ENCODE measurements around the gene GAB4. TPM values are rescaled to one million over a fixed set of nuclear protein-coding genes. Genes with fewer than 3 reads are reported as not detected.

GAB4 gene
- total RNA-seq, 1 donor from 2014 or later = not detected

DNA sequence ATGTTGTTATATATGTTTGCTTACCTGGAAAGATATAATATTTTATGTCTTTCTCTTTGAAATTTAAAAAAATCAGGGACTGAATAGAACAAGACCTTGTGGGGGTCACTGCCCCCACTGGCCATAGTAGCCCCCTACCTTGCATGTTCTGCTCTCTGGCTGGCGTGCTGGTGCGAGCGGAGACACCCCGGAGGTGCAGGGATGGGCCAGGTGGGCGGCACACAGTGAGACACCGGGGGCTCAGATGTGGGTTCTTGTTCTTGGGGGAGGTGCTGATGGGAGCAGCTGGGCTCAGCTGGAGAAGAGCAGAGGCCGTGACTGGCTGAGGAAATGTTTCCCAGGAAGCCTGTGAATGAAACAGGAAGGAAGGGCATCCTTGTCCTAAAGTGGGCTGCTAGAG, 20.2 kb downstream of the GAB4 start:
- no peak for DNase-seq

DNA sequence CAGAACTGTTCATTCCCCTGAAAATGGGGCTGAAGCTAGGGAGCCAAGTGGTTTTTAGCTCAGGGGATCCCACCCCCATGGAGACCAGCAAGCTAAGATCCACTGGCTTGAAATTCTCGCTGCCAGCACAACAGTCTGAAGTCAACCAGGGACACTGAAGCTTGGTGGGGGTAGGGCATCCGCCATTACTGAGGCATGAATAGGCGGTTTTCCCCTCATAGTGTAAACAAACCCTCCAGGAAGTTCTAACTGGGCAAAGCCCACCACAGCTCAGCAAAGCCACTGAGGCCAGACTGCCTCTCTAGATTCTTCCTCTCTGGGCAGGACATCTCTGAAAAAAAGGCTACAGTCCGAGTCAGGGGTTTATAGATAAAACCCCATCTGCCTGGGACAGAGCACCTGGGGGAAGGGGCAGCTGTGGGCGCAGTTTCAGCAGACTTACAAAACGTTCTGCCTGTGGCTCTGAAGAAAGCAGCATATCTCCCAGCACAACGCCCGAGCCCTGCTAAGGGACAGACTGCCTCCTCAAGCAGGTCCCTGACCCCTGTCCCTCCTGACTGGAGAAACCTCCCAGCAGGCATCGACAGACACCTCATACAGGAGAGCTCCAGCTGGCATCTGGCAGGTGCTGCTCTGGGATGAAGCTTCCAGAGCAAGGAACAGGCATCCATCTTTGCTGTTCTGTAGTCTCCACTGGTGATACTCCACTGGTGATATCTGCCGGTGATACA, 32.7 kb downstream of the GAB4 start:
- no peak for DNase-seq

DNA sequence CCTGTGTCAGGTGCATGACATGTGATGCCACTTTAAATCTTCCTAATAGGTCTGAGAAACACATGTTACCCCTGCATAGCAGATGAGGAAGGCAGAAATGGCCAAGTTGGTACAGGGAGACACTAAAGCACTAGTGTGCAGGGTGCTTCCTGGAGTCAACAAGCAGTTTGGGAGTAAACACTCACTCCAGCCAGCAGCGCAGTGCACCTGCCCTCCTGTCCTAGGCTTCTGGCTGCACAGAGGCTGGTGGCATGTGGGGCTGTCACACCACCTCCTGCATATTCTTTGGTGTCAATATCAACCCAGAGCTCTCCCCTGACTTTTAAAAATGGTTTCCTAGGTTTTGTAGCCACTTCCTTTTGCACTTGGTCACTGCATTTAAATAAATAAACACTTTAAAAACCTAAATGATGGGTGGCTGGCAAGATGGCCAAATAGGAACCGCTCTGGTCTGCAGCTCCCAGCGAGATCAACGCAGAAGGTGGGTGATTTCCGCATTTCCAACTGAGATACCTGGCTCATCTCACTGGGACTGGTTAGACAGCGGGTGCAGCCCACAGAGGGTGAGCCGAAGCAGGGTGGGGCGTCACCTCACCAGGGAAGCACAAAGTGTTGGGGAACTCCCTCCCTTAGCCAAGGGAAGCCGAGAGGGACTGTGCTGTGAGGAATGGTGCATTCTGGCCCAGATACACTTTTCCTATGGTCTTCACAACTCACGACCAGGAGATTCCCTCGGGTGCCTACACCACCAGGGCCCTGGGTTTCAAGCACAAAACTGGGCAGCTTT, 33.5 kb downstream of the GAB4 start:
- DNase-seq = no peak

DNA sequence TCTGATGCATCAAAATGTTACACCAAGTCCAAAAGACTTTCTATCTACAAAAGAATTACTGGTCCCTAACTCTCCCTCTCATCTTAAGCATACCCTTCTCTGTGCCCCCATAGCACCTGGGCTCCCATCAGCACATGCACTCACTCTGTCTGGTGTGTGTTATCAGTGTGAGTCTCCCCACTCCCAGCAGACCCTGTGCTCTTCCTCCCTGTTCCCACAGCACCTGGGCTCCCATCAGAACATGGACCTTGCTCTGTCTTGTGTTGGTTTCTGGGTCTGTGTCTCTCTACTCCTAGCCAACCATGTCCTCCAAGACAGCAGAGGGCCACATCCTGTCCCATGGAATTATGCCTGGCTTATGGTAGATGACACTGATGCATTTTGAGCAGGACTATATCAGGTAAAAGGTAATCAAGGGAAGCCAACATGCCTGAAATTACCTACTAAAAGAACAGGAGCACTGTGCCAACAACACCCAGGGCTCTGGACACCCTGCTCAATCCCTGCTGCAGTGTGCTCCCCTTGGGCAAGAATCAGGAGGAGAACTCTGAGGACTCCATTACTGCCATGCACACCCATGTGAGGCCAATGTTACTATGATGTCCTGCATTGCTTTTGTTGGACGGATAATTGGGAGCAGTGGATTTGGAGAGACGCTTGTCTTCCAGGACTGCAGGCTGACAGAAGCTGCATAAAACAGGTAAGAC, 34.3 kb downstream of the GAB4 start:
- no peak for DNase-seq

DNA sequence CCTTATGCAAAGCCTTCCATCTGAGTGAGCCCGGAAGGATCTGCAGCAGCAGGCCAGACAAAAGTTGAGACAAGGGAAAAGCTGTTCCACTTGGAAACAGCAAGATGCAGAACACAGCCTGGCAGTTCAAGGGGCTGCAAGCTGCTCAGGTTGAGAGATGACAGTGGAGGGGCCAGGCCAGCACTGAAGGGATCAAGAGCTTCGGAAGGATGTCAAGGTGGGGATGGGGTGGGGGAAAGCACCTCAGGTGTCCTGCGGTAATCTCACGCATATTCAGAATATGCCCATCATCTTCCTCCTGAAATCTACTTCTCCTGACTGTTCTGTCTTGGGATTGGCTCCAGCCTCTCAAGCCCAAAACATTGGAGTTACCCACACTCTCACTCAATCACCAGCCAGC, 35.7 kb downstream of the GAB4 start:
- DNase-seq = no peak

DNA sequence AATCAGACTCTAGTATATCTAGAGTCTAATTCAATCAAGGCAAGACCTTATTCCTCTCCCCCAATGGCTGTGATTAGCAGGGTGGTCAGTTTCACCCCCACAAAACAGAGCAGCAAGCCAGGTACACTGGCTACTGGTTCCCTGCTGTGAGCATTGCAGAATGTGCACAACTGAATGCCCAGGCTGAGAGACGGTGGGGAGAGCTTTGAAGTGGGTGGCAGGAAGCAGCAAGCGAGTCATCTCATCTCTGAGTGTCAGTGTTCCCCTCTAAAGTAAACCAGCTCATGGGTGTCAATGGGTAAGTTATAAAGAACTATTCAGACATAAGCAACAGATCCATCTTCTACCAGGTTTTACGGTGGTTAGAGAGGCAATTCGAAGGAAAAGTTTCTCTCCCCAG, 37.6 kb downstream of the GAB4 start:
- DNase-seq = no peak

DNA sequence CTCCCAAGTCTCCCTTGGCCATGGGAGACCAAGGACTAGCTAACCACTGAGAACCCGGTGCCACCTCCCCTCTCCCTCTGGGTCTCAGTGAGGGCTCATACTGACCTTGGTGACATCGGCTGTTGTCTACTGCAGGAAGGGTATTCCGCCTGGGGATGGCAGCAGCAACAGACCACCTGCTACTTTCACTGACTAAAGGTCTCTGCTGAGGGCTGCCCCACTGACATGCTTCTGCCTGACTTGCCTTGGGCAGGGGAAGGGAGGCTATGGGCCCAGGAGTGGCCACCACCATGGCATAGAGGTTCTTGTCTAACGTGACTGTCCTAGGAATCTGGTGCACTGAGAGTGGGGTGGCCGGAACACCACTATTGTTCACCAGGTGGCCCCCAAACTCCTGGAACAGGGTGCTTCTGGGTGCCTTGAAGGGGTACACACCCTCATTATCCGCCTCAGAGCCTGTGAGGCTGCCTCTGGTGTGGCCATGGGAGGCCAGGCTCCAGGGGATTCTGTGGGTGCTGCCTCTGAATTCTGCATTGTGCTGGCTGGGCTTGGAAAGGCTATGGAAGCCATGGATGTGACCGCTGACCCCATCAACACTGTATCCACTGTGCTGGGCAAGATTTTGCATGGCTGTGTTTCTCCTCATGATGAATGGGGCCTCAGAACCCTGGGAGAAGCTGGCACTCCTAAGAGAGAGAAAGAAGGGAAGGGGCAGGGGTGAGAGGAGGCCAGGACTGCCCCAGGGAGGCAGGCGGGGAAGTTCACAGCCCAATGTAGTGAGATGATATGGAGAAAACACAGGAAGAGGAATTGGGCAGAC, 38.3 kb downstream of the GAB4 start:
- no peak for DNase-seq

DNA sequence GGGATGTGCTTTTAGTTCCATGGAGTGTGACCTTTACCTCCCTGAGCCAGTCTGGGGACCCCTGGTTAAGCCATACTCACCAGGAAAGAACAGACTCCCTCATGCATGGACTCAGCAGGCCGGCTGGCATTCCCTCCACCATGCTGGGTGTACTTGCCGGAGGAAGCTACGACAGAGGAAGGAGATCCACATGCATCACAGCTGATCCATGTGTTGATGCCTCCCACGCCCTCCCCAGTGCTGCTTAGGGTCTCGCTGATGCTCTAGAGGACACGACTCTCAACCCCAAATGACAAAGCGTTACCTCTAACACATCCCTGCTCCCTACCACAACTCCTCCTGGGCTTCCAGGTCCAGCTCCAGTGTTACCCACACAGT, 39.8 kb downstream of the GAB4 start:
- DNase-seq = no peak

DNA sequence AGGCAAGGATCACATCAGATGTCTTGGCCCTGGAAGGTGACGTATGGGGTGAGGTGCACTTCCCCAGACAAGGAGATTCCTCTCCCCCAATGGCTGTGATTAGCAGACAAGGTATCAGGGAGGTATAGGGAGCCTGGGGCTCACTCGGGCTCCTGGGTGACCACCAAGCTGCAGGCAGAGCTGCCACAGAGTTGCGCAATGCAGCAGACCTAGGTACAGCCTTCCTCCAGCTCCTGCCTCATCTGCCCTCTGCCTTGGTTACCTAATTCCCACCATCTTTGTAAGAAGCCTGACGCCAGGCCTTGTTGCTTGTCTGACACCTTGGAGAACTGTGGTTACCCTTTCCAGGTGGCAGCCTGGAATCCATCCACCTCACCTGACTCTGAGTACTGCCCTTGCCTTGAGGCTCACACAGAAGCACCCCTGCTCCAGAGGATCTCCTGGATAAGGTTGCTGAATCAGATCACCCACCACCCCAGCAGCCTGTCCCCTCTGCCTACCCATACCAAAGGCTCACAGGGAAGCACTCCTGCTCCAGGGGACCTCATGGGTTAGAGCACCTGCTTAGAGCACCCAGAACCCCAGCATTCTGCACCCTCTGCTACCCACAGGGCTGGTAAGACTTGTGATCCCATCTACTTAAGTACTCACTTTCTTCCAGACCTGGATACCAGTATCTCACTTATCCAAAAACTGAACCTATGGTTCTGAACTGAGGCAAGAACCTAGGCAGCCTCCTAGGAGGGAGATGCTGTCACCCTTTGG, 40.4 kb downstream of the GAB4 start:
- DNase-seq = no peak

DNA sequence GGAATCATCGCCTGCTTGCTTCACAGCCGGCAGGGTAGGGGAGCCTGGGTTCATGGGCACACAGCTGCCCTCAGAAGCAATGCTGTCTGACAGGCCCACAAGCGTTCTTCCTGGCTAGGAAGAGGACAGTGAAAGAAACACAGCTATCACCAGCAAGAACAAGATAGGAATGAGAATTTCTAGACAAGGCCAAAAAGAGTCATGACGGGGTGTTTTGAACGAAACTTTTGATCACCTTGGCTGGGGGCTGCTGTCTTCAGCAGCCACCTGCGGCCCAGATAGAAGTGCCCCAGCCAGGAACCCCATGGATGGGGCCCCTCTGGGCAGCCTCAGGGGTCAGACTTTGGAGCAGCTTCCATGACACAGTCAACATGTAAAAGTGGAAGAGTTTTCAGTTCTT, 41.8 kb downstream of the GAB4 start:
- no peak for DNase-seq

DNA sequence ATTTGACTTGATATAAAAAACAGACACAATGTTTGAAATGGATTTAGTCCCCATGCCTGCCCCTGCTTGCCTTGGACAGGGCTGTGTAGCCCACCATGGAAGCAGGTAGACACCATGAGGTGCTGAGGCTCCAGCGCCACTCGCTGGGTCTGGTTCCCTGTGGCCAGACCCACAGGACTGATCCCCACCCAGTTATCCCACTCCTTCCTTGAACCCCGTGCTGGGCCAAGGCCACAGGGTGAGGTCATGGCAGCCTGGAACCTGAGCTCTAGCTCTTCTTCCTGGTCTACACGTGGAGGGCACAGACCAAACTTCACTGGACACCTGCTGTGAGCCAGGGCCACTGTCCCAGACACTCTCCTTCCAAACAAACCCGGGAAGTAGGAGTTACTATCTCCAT, 42.5 kb downstream of the GAB4 start:
- no peak for DNase-seq

DNA sequence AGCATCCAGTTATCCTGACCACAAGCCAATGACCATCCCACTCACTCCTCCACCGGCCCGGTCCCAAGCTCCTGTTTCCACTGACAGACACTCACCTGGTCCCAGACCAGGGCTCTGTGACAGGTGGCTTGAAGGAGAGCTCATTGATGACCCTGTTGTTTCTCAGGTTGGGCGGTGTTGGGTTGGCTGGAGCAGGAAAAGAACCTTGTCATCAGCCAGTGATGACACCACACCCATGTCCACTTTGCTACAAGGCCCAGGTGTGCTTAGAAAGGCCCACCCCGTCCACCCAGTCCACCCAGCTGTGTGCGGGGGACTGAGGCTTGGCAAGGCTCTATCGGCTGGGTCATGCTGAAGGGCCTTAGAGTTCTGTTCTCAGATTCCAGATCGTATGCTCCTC, 42.9 kb downstream of the GAB4 start:
- no peak for DNase-seq

DNA sequence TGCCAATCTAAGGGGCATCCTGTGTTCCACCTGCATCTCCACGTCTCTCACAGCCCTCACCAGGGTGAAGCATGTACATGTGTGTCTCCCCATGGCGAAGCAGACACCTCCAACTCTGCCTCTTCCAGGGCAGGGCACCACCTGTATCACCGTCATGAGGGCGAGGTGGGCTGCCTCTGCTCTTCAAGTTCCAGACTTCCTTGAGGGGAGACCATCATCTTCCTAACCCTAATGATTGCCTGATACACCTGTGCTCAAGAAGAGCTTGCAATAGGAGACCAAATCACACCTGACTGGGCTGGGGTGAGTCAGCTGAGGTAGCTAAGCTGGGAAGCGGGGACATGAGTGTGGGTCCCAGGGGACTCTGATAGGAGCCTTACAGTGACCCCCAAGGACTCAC, 43.7 kb downstream of the GAB4 start:
- DNase-seq = no peak

DNA sequence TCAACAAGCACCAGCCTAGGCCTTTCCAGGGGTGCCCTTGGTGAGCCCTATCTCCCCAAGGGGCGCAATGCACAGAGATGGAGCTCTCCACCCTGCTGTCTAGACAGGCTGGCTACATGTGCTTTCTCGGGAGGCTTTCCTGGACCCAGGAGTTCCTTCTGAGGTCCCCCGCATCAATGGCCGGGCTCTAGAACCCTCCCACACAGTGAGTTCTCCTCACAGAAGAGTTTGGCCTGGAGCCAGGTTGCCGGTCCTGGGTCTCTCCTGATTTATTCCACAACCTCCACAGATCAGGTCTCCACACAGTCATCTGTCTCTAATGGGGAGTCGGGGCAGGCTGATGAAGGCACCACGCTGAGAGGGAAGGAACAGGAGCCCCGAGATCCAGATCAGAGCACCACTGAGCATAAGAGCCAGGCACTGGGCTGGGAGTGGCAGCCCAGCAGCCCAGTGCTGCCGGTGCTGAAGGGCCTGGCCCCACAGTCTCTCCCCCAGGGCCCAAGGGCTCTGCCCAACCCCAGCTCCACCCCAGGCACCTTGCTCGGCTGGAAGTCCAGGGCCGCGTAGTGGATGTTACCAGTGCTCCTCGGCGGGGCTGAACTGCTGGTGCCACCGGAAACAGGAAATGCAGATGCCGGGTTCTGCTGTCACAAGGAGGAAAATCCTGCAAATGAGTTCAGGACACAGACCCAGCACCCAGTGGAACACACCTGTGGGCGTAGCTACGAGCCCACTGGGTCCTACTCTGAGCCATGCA, 44.7 kb downstream of the GAB4 start:
- DNase-seq = no peak

DNA sequence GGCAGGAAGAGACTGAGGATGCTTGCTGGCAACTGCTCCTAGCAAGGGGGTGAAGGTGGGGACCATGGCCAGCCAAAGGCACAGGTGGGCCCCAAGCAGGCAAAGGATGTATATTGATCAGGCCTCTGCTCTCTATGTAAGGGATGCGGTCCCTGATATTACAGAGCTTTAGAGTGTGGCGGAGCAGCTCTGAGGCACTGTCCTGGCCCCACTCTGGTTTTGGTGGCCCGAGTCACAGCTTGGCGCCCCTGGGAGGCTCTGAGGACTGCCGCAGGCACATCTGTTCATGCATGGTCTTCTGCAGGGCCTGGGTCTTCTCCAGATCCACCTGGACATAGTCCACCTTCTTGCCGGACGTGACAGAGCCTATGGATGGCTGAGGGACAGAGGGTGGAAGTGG, 45.5 kb downstream of the GAB4 start:
- DNase-seq = no peak

DNA sequence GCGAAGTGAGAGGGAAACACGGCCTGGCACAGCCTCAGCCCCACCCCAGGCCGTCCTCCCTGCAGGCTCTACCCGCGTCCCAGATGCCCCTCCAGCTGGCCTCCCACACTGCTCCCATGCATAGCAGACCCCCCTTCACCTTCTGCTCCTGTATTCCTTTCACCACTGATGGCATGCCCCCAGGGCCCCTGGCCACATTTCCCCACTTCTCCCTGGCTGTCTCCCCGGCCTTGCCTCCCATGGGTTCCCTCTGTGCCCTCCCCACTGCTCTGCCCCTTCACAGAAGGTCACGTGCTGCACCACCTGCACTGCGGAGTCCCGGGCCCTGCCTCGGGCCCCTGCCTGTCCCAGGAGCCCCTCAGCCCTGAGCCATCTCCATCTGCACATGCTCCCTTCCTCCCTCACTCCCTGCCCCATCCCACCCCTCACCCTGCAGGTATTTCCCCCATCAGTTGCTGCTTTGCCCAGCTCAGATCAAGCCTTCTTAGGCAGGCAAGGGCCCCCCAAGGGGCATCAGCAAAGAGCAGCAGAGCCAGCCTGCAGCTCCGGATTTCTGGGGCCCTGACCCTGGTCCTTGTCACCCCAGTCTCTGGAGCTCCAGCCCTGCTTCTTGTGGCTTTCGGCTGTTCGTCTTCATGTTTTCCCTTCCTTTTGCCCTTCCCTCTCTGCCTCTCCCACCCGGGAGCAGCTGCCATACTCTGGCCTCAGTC, 46.4 kb downstream of the GAB4 start:
- no peak for DNase-seq

DNA sequence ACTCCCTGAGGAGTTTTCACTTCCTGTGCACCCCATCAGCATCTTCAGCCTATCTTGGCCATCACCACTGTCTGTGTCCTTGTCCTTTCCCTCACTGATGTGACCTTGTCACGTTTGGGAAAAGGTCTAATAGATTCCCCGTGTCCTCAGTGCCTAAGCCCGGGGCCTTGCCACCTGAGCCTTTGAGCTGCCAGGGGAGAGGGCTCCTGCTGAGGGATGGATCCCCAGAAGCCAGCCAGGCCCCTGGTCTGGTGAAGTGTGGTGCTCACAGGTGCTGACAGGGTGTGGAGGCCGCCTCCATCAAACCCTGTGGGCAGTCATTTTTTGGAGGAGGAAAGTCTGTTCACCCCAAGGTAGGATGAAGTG, 47.2 kb downstream of the GAB4 start:
- DNase-seq = no peak

DNA sequence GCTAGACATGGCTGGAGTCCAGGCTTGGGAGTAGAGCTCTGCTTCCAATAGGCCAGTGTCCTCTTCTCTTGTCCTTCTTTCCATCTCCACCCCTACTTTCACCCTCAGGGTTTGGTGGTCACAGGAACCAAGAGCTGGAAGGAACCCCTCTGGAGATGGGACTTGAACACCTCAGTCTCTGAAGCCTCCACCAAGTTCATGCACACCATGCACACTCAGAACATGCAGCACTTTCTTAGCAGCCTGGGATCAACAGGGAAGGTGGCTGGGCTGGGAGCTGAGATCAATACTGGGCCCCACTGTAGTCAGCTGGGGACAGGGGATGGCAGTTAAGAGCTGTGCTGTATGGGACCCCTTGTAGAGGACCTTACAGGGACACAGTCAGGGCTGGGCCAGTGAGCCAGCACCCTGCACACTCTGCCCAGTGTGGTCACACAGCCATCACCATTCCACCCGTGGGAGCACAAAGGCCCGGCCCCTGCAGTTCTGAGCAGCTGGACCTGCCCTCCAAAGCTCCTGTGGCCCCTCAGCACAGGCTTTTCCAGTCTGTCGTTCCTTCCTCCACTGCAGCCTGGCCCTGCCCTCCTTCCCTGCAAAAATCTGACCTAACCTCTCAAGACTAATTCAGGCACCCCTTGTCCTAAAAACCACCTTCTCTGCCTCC, 47.7 kb downstream of the GAB4 start:
- no peak for DNase-seq

DNA sequence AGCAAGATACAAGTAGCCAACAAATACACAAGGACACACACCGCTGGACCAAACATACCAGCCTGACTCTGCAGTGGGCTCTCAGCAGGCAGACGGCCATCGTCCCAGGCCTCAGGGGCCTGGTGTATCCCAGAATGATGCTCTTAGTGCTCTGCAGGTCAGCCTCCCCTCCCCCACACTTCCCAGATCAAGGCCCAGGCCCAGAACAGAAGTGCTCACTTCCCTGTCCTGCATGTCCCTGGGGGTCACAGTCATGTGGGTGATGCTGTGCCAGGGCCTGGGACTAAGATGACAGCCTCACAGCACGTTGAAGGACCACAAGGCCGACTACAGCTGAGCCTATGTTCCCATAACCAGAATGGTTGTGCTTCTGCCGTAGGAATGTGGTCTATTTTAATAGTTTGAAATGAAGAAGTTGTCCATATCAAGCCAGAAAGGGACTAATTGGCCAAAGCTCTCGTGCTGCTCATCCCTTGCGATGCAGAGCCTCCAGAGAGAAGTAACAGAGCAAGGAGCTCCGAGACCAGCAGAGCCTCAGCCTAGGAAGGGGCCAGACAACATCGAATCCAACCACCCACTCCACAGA, 48.6 kb downstream of the GAB4 start:
- DNase-seq = no peak

DNA sequence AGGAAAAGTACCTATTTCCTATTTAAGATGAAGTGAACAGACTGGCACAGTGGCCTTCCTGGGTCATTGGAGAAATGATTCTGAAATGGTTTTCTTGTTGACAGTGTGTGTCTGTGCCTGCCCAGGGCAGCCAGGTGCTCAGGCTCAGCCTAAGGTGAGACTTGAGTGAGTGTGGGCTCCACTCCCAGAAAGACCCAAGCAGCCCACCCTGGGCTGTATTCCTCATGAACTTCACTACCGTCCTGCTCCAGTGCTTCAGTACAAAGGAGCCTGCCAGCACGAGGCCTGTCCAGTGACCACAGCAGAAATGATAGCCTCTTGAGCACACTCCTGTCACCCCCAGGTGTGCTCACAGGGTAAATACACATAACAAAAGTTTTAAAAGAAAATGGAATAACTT, 49.5 kb downstream of the GAB4 start:
- no peak for DNase-seq

Measured in occipital lobe (tissue), 2 donors.